H9 (cell line): ENCODE data around the gene NEUROD6. TPM values are rescaled to one million over a fixed set of nuclear protein-coding genes. Genes with fewer than 3 reads are reported as not detected.

Experiments
- DNase-seq: peaks from one replicate; pipeline ENCODE4 v3.0.0-alpha.2; 2017
- H2AFZ ChIP-seq: one replicate; pipeline ENCODE4 v1.6.1; 2013; ENCODE audit warnings: mild to moderate bottlenecking, low read length, control low read depth, moderate library complexity
- H2AK5ac ChIP-seq: 2 replicates; pipeline ENCODE4 v1.6.1; 2013; ENCODE audit warnings: low read length, control low read depth, mixed read lengths; ENCODE audit not compliant: insufficient read length
- H2BK120ac ChIP-seq: one replicate; pipeline ENCODE4 v1.6.1; 2013; ENCODE audit warnings: low read depth, mild to moderate bottlenecking, low read length, control low read depth, inconsistent platforms; ENCODE audit not compliant: poor library complexity, severe bottlenecking
- H2BK12ac ChIP-seq: 2 replicates; pipeline ENCODE4 v1.6.1; 2013; ENCODE audit warnings: low read length, control low read depth, mixed read lengths, low read depth; ENCODE audit not compliant: insufficient read length
- H2BK15ac ChIP-seq: 2 replicates; pipeline ENCODE4 v1.6.1; 2013; ENCODE audit warnings: low read depth, low read length, control low read depth
- H2BK20ac ChIP-seq: one replicate; pipeline ENCODE4 v1.6.1; 2013; ENCODE audit warnings: low read depth, mild to moderate bottlenecking, low read length, control low read depth, inconsistent platforms; ENCODE audit not compliant: poor library complexity, severe bottlenecking
- H2BK5ac ChIP-seq: 2 replicates; pipeline ENCODE4 v1.6.1; 2013; ENCODE audit warnings: low read length, control low read depth, mixed read lengths; ENCODE audit not compliant: insufficient read length
- H3K14ac ChIP-seq: 2 replicates; pipeline ENCODE4 v1.6.1; 2013; ENCODE audit warnings: low read length, control low read depth; ENCODE audit not compliant: insufficient read depth
- H3K18ac ChIP-seq: 2 replicates; pipeline ENCODE4 v1.6.1; 2013; ENCODE audit warnings: low read depth, mild to moderate bottlenecking, mixed read lengths, low read length, control low read depth; ENCODE audit not compliant: insufficient read length
- H3K23ac ChIP-seq: 2 replicates; pipeline ENCODE4 v1.6.1; 2013; ENCODE audit warnings: low read length, control low read depth, mixed read lengths, low read depth; ENCODE audit not compliant: insufficient read length
- H3K23me2 ChIP-seq: 2 replicates; pipeline ENCODE4 v1.6.1; 2013; ENCODE audit warnings: low read depth, mild to moderate bottlenecking, mixed read lengths, low read length, control low read depth; ENCODE audit not compliant: insufficient read length, poor library complexity, severe bottlenecking
- H3K27ac ChIP-seq: 2 replicates; pipeline ENCODE4 v1.5.1; 2013; ENCODE audit warnings: low read length, control low read depth, mixed read lengths, low read depth; ENCODE audit not compliant: insufficient read length
- H3K27me3 ChIP-seq: 2 replicates; pipeline ENCODE4 v1.6.1; 2013; ENCODE audit warnings: low read length, control low read depth, inconsistent platforms; ENCODE audit not compliant: insufficient read depth
- H3K4ac ChIP-seq: 2 replicates; pipeline ENCODE4 v1.6.1; 2013; ENCODE audit warnings: low read depth, mild to moderate bottlenecking, control low read depth, inconsistent platforms, low read length, moderate library complexity
- H3K4me1 ChIP-seq: 2 replicates; pipeline ENCODE4 v1.6.1; 2013; ENCODE audit warnings: low read length, control low read depth, inconsistent platforms; ENCODE audit not compliant: insufficient read depth
- H3K4me2 ChIP-seq: 2 replicates; pipeline ENCODE4 v1.6.1; 2013; ENCODE audit warnings: low read length, control low read depth, mixed read lengths; ENCODE audit not compliant: insufficient read length, insufficient read depth
- H3K56ac ChIP-seq: 2 replicates; pipeline ENCODE4 v1.6.1; 2013; ENCODE audit warnings: low read depth, mild to moderate bottlenecking, mixed read lengths, low read length, control low read depth; ENCODE audit not compliant: insufficient read length
- H3K79me1 ChIP-seq: 2 replicates; pipeline ENCODE4 v1.6.1; 2013; ENCODE audit warnings: low read depth, mild to moderate bottlenecking, moderate library complexity, low read length, control low read depth, inconsistent platforms; ENCODE audit not compliant: insufficient read depth, poor library complexity, severe bottlenecking
- H3K79me2 ChIP-seq: 2 replicates; pipeline ENCODE4 v1.6.1; 2013; ENCODE audit warnings: low read length, control low read depth, inconsistent platforms; ENCODE audit not compliant: insufficient read depth
- H3K9ac ChIP-seq: 2 replicates; pipeline ENCODE4 v1.6.1; 2013; ENCODE audit warnings: low read length, control low read depth, mixed read lengths; ENCODE audit not compliant: insufficient read length; ENCODE audit errors: extremely low read depth
- H3K9me3 ChIP-seq: one replicate; pipeline ENCODE4 v1.6.1; 2013; ENCODE audit warnings: low read depth, low read length, inconsistent platforms; ENCODE audit not compliant: control insufficient read depth
- H3T11ph ChIP-seq: one replicate; pipeline ENCODE4 v1.6.1; 2013; ENCODE audit warnings: mild to moderate bottlenecking, low read length, control low read depth, inconsistent platforms
- H4K20me1 ChIP-seq: one replicate; pipeline ENCODE4 v1.6.1; 2013; ENCODE audit not compliant: control insufficient read depth, insufficient read length, insufficient read depth
- H4K5ac ChIP-seq: 2 replicates; pipeline ENCODE4 v1.6.1; 2013; ENCODE audit warnings: low read depth, mild to moderate bottlenecking, mixed read lengths, low read length, control low read depth; ENCODE audit not compliant: insufficient read length
- H4K8ac ChIP-seq: replicated peaks from 2 replicates; pipeline ENCODE4 v1.6.1; 2013; ENCODE audit warnings: low read length, control low read depth, mixed read lengths, low read depth; ENCODE audit not compliant: insufficient read length
- H4K91ac ChIP-seq: 2 replicates; pipeline ENCODE4 v1.6.1; 2013; ENCODE audit warnings: low read depth, mild to moderate bottlenecking, moderate library complexity, mixed read lengths, low read length, control low read depth; ENCODE audit not compliant: insufficient read length
- H3K27ac Mint-ChIP-seq, 3 experiments: 2 replicates in 2 of 3; 3 replicates in 1 of 3; pipeline ENCODE4 v1.8.0; 2020 to 2021; ENCODE audit warnings: mixed read lengths in 3 of 3, mild to moderate bottlenecking in 1 of 3, moderate library complexity in 1 of 3
- H3K27me3 Mint-ChIP-seq: 2 replicates; pipeline ENCODE4 v1.8.0; 2021; ENCODE audit warnings: low read depth, mild to moderate bottlenecking, moderate library complexity, mixed read lengths
- H3K36me3 Mint-ChIP-seq, 3 experiments: 2 replicates in 2 of 3; 3 replicates in 1 of 3; pipeline ENCODE4 v1.8.0; 2020 to 2021; ENCODE audit warnings: low read depth in 3 of 3, mixed read lengths in 3 of 3; ENCODE audit not compliant: insufficient read depth in 1 of 3
- H3K4me1 Mint-ChIP-seq, 2 experiments: 2 replicates each; pipeline ENCODE4 v1.8.0; 2020; ENCODE audit warnings: mixed read lengths in 2 of 2
- H3K4me3 Mint-ChIP-seq, 2 experiments: 2 replicates in 1 of 2; 3 replicates in 1 of 2; pipeline ENCODE4 v1.8.0; 2020 to 2021; ENCODE audit warnings: mild to moderate bottlenecking in 2 of 2, mixed read lengths in 2 of 2, moderate library complexity in 1 of 2
- H3K9me3 Mint-ChIP-seq, 2 experiments: 2 replicates in 1 of 2; 3 replicates in 1 of 2; pipeline ENCODE4 v1.8.0; 2020; ENCODE audit warnings: mild to moderate bottlenecking in 2 of 2, mixed read lengths in 2 of 2, moderate library complexity in 1 of 2
- CTCF ChIP-seq: fragments of 200-600 bp; sonication (generic); conservative IDR thresholded peaks from 3 replicates; pipeline ENCODE4 v1.8.0; 2021; ENCODE audit warnings: antibody characterized with exemption, mild to moderate bottlenecking
- WGBS: extraction: QIAGEN DNeasy Blood & Tissue Kit; methylation state at CpG from one replicate; pipeline ENCODE4 v1.1.7; 2013; ENCODE audit warnings: missing lambda C conversion rate, low lambda C conversion rate, mixed read lengths; ENCODE audit not compliant: insufficient read length; ENCODE audit errors: extremely low coverage; 5-methylcytosine and 5-hydroxymethylcytosine counted together
- total RNA-seq: library from RNA; stranded (reverse); gene quantifications from 2 replicates; pipeline ENCODE4 v1.2.1, GENCODE V29; 2021

NEUROD6 gene
- total RNA-seq, 1 experiment from 2014 or later = not detected

GRCh38 chr7:31336202-31337001 is 4.1 kb downstream of the NEUROD6 start:
- H2AFZ ChIP-seq = no peak overlapping the region

More at GRCh38 chr7:31336202-31337001, 4.1 kb downstream of the NEUROD6 start:
- Histone ChIP-seq H3K9me3 (no peaks in the 10 kb centered on the region), H3K27ac (no peak overlapping the region), H3K9ac (no peak overlapping the region), H3K79me2 (no peaks in the 10 kb centered on the region), H2BK5ac (no peak overlapping the region), H2AK5ac (no peak overlapping the region), H3K79me1 (no peaks in the 10 kb centered on the region), H4K91ac (no peak overlapping the region), H4K8ac (no peak overlapping the region), H3T11ph (no peak overlapping the region), H3K23me2 (no peaks in the 10 kb centered on the region), H4K5ac (no peak overlapping the region), H3K4me2 (peak overlapping the region; percentile 35), H3K23ac (no peak overlapping the region), H3K56ac (no peak overlapping the region), H3K4me1 (no peaks in the 10 kb centered on the region), H3K14ac (peak overlapping the region; percentile 33; the same call in 1 of the 2 replicates), H3K4ac (no peak overlapping the region), H2BK15ac (no peak overlapping the region), H2BK120ac (no peak overlapping the region), H2BK12ac (no peak overlapping the region), H4K20me1 (no peaks in the 10 kb centered on the region), H2BK20ac (no peak overlapping the region), H3K27me3 (peaks cover 2% of the 10 kb centered on the region; the same call in 1 of the 2 replicates), H3K18ac (no peak overlapping the region)
- no CpG with 5 or more reads among the region's 71 CpGs for WGBS
- no peak overlapping the region for H3K27ac Mint-ChIP-seq
- peak; percentile 69 for DNase-seq
- H3K36me3 Mint-ChIP-seq = no peaks in the 10 kb centered on the region; a peak in 1 of 7 replicates
- H3K27me3 Mint-ChIP-seq = peaks cover 59% of the 10 kb centered on the region
- peak overlapping the region; percentile 63 to 72 for H3K4me3 Mint-ChIP-seq
- H3K9me3 Mint-ChIP-seq = no peaks in the 10 kb centered on the region
- TF ChIP-seq CTCF = peak; percentile 73
- no peaks in the 10 kb centered on the region for H3K4me1 Mint-ChIP-seq
